GM18508 (cell line): ENCODE data around the gene BCL2L1.

Experiments
- ATAC-seq: cut with Tn5 transposase; IDR thresholded peaks from one replicate; pipeline ENCODE4 v1.9.1; 2021; ENCODE audit warnings: moderate number of reproducible peaks; ENCODE audit not compliant: insufficient read depth, unreplicated experiment

The BCL2L1 gene

DNA sequence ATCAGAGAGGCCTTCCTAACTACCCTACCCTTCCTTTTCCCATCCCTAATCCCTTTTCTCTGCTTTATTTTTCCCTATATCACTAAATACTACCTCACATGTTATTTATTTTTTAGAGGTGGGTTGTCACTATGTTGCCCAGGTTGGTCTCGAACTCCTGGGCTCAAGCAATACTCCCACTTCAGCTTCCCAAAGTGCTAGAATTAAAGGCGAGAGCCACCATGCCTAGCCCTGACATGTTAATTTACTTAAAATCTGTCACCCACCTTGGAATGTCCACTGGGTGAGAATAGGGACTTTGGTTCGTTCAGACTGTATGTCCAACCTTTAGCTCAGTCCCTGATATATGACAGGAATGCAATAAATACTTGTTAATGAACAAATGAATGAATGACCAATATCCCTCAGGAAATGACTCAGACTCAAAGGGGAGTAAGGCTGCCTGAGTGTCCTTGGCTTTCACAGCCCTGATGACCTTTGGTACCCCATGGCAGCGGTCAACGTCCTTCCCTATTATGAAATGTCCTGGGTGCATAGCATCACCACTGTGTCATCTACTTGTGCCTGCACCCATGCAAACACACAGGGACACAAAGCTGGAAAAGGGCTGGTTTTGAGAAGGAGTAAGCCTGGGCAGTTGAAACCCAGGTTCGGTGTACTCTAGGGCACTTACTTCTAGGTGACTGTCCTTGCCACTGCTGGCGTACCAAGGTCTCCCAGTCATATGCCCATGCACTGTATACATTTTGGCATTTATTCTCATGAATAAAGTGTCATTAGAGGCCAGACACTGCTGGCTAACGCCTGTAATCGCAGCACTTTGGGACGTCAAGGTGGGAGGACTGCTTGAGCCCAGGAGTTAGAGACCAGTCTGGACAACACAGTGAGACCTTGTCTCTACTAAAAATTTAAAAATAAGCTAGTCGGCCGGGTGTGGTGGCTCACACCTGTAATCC lies 26.5 kb downstream of the BCL2L1 start:
- no peak for ATAC-seq

DNA sequence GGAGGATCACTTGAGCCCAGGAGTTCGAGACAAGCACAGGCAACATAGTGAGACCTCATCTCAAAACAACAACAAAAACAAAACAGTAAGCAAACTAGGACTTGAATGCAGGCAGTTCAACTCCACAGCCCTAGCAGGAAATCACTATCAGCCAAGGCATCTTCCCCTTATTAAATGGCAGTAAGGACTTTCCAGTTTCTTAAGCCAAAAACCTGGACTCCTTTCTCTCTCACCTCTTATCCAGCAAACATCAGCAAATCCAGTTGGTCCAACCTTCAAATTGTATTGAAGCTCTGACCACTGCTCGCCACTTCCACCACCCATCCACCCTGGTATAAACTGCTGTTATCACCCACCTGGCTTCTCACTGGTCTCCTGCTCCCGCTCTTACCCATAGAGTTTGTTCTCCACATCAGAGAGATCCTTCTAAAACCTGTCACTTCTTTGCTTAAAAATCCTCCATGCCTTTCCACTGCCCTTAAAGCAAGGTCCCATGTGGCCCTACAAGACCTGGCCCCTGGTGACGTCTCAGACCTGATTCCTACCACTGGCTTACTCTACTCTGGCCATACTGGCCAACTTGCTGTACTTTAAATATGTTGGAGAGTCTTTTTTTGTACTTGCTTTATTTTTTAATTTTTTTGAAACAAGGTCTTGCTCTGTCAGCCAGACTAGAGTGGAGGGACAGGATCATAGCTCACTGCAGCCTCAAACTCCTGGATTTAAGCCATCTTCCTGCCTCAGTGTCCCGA lies 27.6 kb downstream of the BCL2L1 start:
- no peak for ATAC-seq

- ATAC-seq, result no peak
Observed at GRCh38 chr20:31693987-31694661, 28.5 kb downstream of the BCL2L1 start.

DNA sequence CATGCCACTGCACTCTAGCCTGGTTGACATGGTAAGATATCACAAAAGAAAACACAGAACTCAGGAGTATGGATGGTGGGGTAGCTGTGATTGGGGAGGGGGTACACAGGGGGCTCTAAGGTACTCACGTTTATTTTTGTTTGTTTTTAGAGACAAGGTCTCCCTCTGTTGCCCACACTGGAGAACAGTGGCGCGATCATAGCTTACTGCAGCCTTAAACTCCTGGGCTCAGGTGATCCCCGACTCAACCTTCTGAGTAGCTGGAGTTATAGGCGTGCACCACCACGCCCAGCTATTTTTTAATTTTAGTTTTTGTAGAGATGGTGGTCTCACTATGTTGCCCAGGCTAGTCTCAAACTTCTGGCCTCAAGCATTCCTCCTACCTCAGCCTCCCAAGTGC lies 29.3 kb downstream of the BCL2L1 start:
- ATAC-seq, result no peak

- ATAC-seq, result no peak
Observed at GRCh38 chr20:31691646-31692275, 30.9 kb downstream of the BCL2L1 start.

DNA sequence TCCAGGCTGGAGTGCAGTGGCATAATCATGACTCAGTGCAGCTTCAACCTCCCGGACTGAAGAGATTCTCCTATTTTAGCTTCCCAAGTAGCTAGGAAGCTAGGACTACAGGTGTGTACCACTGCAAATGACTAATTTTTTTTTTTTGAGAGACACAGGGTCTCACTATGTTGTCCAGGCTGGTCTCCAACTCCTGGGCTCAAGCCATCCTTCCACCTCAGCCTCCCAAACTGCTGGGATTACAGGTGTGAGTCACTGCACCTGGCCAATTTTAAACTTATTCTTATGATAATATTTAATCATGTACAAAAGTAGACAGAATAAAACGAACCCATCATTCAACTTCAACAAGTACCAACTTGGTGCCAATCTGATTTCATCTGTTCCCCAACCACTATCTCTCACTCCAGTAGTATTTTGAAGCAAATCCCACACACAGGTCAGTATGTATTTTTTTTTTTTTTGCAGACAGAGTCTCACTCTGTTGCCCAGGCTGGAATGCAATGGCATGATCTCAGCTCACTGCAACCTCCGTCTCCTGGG lies 32.5 kb downstream of the BCL2L1 start:
- no peak for ATAC-seq

GRCh38 chr20:31689141-31689540 lies 33.5 kb downstream of the BCL2L1 start:
- no peak for ATAC-seq

DNA sequence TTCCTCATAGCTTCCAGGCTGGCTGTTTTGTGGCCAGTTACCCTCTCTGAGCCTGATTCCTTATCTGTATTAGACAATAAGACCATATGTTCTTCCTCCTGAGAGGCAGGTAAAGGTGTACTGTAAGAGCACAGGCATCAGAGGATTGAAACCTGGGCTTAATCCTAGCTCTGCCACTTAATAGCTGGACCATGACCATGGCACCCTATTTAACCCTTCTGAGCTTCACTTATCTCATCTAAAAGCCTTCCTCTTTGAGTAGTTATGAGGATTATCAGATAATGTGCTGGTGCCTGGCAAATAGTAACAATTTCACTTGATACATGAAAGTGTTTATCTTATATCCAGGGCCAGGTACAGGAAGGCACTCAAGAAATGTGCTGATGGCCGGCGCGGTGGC lies 34.9 kb downstream of the BCL2L1 start:
- no peak for ATAC-seq

DNA sequence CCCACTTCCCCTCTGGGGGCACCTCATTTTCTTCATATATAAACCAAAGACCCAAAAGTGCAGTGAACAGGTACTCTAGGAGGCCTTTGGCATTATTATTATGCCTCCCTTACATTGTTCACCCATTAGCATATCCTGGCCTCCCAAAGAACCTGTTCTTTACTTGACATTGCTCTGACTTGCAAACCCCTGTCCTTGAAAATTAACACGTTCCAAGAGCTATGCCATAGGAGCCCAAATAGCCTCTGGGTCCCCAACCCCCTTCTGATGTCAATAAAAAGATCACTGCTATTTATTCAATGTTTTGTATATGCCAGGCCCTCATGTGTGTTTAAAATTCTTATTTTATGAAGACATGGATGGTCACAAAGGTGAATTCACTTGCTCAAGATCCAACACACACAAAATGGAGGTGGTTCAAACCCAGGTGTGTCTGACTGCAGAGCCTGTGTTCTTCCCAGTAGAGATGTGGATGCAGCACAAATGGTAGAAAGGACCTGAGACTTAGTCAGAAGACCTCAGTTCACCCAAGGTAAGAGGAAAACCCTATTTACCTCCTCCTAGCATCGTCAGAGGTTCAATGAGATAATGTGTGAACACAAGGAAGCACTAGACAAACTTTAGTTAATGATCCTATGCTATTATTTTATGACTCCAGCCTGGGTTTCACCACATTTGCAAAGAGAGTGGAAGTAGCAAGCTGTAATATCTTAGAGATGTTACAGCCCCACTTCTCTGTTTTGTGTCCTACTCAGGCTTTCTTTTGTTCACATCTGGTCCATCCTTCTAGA lies 36.6 kb downstream of the BCL2L1 start:
- ATAC-seq, result no peak

DNA sequence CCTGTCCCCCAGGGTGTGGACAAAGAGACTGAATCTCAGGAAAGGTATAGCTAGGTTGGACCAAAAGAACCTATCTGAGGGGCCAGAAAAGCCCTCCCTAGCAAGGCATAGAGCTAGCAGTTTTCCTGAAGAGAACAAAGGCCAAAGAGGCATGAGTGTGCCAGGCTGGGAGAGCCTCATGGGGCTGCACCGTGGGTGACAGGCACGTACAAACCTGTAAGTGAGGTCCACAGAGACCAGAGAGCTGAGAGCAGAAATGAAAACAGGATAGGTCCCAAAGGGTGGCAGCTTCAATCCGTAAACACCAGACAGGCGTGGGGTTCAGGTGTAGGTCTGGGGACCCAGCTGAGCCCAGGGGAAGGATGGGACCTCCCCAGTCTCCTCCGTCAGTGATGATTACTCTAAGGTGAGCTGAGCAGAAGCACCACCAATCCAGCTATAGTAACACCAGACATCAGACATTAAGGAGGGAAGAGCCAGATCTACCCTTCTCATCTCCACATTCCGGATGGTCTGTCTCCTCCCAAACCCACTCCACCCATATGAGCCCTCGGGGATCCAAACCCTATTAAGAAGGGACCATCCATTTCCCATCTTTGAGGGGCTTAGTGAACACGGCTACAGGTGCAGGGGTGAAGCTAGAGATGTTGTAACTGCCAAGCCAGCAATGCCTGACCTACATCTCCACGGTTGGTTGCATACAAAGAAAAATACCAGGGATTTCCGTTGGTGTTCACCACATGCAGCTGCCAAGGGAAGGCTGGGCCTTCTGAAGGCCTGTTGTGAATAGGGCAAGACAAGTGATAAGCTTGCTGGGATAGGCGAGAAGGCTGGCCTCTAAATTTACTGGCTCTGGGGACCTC lies 38.3 kb downstream of the BCL2L1 start:
- ATAC-seq, result no peak

- no peak for ATAC-seq
Observed at GRCh38 chr20:31682927-31683326, 39.7 kb downstream of the BCL2L1 start.

DNA sequence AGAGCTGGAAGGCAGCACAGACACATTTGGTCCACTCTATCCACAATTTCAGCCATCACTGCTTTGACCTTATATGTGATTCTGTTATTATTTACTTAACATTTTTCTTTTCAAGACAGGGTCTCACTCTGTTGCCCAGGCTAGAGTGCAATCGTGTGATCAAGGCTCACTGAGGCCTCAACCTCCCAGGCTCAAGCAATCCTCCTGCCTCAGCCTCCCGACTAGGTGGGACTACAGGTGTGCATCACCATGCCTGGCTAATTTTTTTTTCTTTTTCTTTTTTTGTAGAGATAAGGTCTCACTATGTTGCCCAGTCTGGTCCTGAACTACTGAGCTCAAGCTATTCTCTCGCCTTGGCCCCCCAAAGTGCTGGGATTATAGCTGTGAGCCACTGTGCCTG lies 40.3 kb downstream of the BCL2L1 start:
- ATAC-seq, result no peak

DNA sequence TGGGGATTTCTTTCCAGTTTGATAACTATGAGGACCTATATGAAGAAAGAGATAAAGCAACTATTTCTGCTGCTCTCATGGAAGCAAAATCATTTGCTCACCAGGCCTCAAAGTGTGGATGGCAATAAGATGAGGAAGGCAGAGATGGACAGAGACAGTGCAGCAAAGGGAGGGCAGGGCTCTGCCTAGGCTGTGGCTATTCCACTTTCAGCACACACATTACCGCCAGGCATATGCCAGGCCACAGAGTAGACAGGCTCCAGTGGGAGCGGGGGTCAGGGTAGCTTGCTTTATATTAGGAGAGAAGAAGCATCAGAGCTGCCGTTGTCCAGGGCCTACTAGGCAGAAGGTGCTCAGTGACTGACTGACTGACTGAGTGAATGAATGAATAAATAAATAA lies 40.9 kb downstream of the BCL2L1 start:
- ATAC-seq, result no peak

DNA sequence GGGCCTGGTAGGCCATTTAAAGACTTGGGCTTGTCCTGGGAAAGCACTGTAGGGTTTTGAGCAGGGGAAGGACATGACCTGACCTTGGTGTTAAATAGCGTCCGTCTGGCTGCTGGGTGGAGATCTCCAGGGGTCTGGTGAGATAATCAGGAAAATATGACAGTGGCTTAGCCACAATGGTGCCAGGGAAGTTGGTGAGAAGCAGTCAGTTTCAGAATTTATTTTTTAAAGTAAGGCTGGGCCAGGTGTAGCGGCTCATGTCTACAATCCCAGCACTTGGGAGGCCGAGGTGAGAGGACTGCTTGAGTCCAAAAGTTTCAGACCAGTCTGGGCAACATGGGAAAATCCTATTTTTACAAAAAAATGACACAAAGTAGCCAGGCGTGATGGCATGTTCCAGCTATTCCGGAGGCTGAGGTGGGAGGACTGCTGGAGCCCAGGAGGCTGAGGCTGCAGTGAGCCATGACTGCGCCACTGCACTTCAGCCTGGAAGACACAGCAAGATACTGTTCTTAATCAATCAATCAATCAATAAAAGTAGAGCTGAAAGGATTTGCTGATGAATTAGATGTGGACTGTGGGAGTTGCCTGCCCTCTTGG lies 41.4 kb downstream of the BCL2L1 start:
- no peak for ATAC-seq

GRCh38 chr20:31680286-31681127 lies 42.2 kb downstream of the BCL2L1 start:
- ATAC-seq, result no peak

- ATAC-seq, result no peak
Observed at GRCh38 chr20:31679357-31680285, 43.0 kb downstream of the BCL2L1 start.
